GM12878 (cell line): Measurements from ENCODE around the gene MYMX. TPM values are rescaled to one million over a fixed set of nuclear protein-coding genes. Genes with fewer than 3 reads are reported as not detected.

Source experiments
- ATAC-seq: fragments of 200-7000 bp; cut with Tn5 transposase; 3 replicates; pipeline ENCODE4 v1.9.1; 2020; ENCODE audit warnings: mild to moderate bottlenecking, moderate library complexity
- BruUV-seq: library from RNA; stranded (reverse); fragments of 400-500 nt; replicated peaks from 2 replicates; lab custom pipeline; 2021; lab: Mats Ljungman, UMichigan
- CTCF ChIA-PET: fragments of 300-600 bp; sonication (Branson Sonifier 250); formaldehyde crosslinking; extraction: SDS; loops from one replicate; lab custom pipeline; 2021; ENCODE audit warnings: inconsistent platforms; lab: Yijun Ruan, JAX
- POLR2A ChIA-PET: fragments of 350-600 bp; formaldehyde crosslinking; extraction: SDS; loops from one replicate; lab custom pipeline; 2021; ENCODE audit warnings: inconsistent platforms; lab: Charles Lee
- RAD21 ChIA-PET: fragments of 300-600 bp; sonication (Branson Sonifier 250); formaldehyde crosslinking; loops from one replicate; lab custom pipeline; 2023; ENCODE audit warnings: antibody characterized with exemption; ENCODE audit not compliant: unreplicated experiment; lab: Charles Lee
- SMC1A ChIA-PET: fragments of 300-600 bp; sonication (Branson Sonifier 250); formaldehyde crosslinking; loops from one replicate; lab custom pipeline; 2023; ENCODE audit not compliant: unreplicated experiment, uncharacterized antibody; lab: Charles Lee
- DNase-seq: peaks from one replicate; pipeline ENCODE4 v3.0.0-alpha.2; 2011; ENCODE audit warnings: low read depth, low spot score
- FAIRE-seq: peaks from 3 replicates; lab custom pipeline; 2011; peaks lifted over from hg19 to GRCh38; lab: Jason Lieb, UNC
- H2AFZ ChIP-seq: 2 replicates; pipeline ENCODE4 v1.6.0; 2011; ENCODE audit warnings: low read depth, low read length, control low read depth; ENCODE audit not compliant: control insufficient read depth
- H3K27ac ChIP-seq: 2 replicates; pipeline ENCODE4 v1.5.1; 2011; ENCODE audit warnings: control low read depth; ENCODE audit not compliant: control insufficient read depth, insufficient read depth
- H3K27me3 ChIP-seq, 2 experiments: replicated peaks in 1 of 2; 2 replicates each; pipeline versions ENCODE4 v1.6.0 to v1.6.1; 2011; ENCODE audit warnings: low read length in 1 of 2; ENCODE audit not compliant: control insufficient read depth in 2 of 2, insufficient read depth in 2 of 2
- H3K36me3 ChIP-seq, 2 experiments: 2 replicates each; pipeline ENCODE4 v1.5.1; 2011; ENCODE audit warnings: low read length in 1 of 2; ENCODE audit not compliant: control insufficient read depth in 2 of 2, insufficient read depth in 2 of 2
- H3K4me1 ChIP-seq: 2 replicates; pipeline ENCODE4 v1.6.1; 2011; ENCODE audit warnings: mild to moderate bottlenecking, low read length, moderate library complexity, mixed read lengths; ENCODE audit not compliant: control insufficient read depth, insufficient read depth
- H3K4me2 ChIP-seq: 2 replicates; pipeline ENCODE4 v1.6.0; 2011; ENCODE audit warnings: control low read depth; ENCODE audit not compliant: control insufficient read depth, insufficient read depth
- H3K4me3 ChIP-seq: fragments of 200-600 bp; sonication (generic); 2 replicates; pipeline ENCODE4 v1.5.1; 2016
- H3K79me2 ChIP-seq: 2 replicates; pipeline ENCODE4 v1.6.0; 2011; ENCODE audit warnings: low read length; ENCODE audit not compliant: control insufficient read depth, insufficient read depth
- H3K9ac ChIP-seq: 2 replicates; pipeline ENCODE4 v1.8.0; 2011; ENCODE audit warnings: low read length, control low read depth, mixed read lengths; ENCODE audit not compliant: control insufficient read depth, insufficient read depth
- H3K9me3 ChIP-seq: replicated peaks from 3 replicates; pipeline ENCODE4 v1.5.1; 2011; ENCODE audit warnings: mild to moderate bottlenecking, low read length; ENCODE audit not compliant: control insufficient read depth, insufficient read depth
- H4K20me1 ChIP-seq: 2 replicates; pipeline ENCODE4 v1.6.0; 2011; ENCODE audit not compliant: control insufficient read depth, insufficient read depth
- BCL11A ChIP-seq: IDR thresholded peaks from 2 replicates; pipeline ENCODE4 v1.6.1; 2011; ENCODE audit warnings: low read depth, low read length
- BMI1 ChIP-seq: fragments of 450-650 bp; IDR thresholded peaks from 2 replicates; pipeline ENCODE4 v1.6.1; 2016; ENCODE audit warnings: mild to moderate bottlenecking, moderate library complexity, borderline replicate concordance
- CHD1 ChIP-seq: IDR thresholded peaks from 2 replicates; pipeline ENCODE4 v1.6.1; 2012; ENCODE audit warnings: low read depth, low read length, improper control_type of control experiment
- IKZF1 ChIP-seq: fragments of 450-650 bp; conservative IDR thresholded peaks from 2 replicates; pipeline ENCODE4 v1.6.1; 2017; ENCODE audit warnings: antibody characterized with exemption, mild to moderate bottlenecking
- NFXL1 ChIP-seq: fragments of 450-650 bp; IDR thresholded peaks from 2 replicates; pipeline ENCODE4 v1.6.1; 2017; ENCODE audit warnings: antibody characterized with exemption, mild to moderate bottlenecking, borderline replicate concordance
- PAX8 ChIP-seq: fragments of 450-650 bp; IDR thresholded peaks from 2 replicates; pipeline ENCODE4 v1.6.1; 2017; ENCODE audit warnings: mild to moderate bottlenecking, moderate library complexity
- POU2F2 ChIP-seq: IDR thresholded peaks from 3 replicates; pipeline ENCODE4 v1.6.1; 2011; ENCODE audit warnings: low read depth, mild to moderate bottlenecking, low read length, borderline replicate concordance
- RELA ChIP-seq: fragments of 450-650 bp; IDR thresholded peaks from 2 replicates; pipeline ENCODE4 v1.8.0; 2014; ENCODE audit warnings: borderline replicate concordance; ENCODE audit not compliant: partially characterized antibody
- SMAD5 ChIP-seq: IDR thresholded peaks from 2 replicates; pipeline ENCODE4 v1.6.1; 2016; ENCODE audit warnings: antibody characterized with exemption, low read depth
- SUPT20H ChIP-seq: IDR thresholded peaks from 2 replicates; pipeline ENCODE4 v1.6.1; 2011; ENCODE audit warnings: low read depth, mild to moderate bottlenecking, low read length, moderate library complexity, borderline replicate concordance; ENCODE audit not compliant: control insufficient read depth
- TAF1 ChIP-seq: IDR thresholded peaks from 2 replicates; pipeline ENCODE4 v1.6.1; 2011; ENCODE audit warnings: mild to moderate bottlenecking, low read depth, low read length, borderline replicate concordance
- ZBED1 ChIP-seq: IDR thresholded peaks from 2 replicates; pipeline ENCODE4 v1.6.1; 2016; ENCODE audit warnings: borderline replicate concordance
- ZNF217 ChIP-seq: fragments of 450-650 bp; IDR thresholded peaks from 2 replicates; pipeline ENCODE4 v1.6.1; 2017; ENCODE audit warnings: antibody characterized with exemption, mild to moderate bottlenecking
- ZNF24 ChIP-seq: fragments of 450-650 bp; IDR thresholded peaks from 2 replicates; pipeline ENCODE4 v1.6.1; 2017; ENCODE audit warnings: antibody characterized with exemption, mild to moderate bottlenecking
- WGBS: methylation state at CpG from one replicate; pipeline ENCODE4 v1.1.6; 2016; ENCODE audit warnings: low lambda C conversion rate; ENCODE audit not compliant: insufficient replicate concordance, insufficient coverage; ENCODE audit errors: missing lambda C conversion rate; 5-methylcytosine and 5-hydroxymethylcytosine counted together
- in situ Hi-C: fragments of 300-500 bp; cut with MboI; formaldehyde crosslinking; loops from 9 replicates; pipeline ENCODE4 v1.14.3; 2018; ENCODE audit warnings: mixed read lengths
- intact Hi-C: fragments of 100-400 bp; cut with micrococcal nuclease; formaldehyde crosslinking; loops from one replicate; pipeline ENCODE4 v1.14.2; 2022; ENCODE audit not compliant: unreplicated experiment
- polyA plus RNA-seq, 11 experiments: library from polyadenylated mRNA; depleted of rRNA in 4 of 11; unstranded in 6 of 11; stranded (reverse) in 5 of 11; fragments of >200 nt; fragmentation: Nextera tagmentation in 4 of 11; fragmentation: Illumina TruSeq in 1 of 11; extraction: Ambion mirVana in 4 of 11; extraction: Trizol in 1 of 11; gene quantifications; 1 replicate in 1 of 11; 2 replicates in 10 of 11; pipeline versions ENCODE4 v1.2.1 to v1.2.3, GENCODE V29; 2011 to 2016; ENCODE audit warnings: inconsistent platforms in 2 of 11, missing spikeins in 2 of 11, low read depth in 1 of 11
- total RNA-seq, 4 experiments: library from RNA; depleted of rRNA in 3 of 4; stranded (reverse); fragments of >200 nt in 3 of 4; fragmentation: Illumina TruSeq in 1 of 4; extraction: Trizol in 1 of 4; gene quantifications; 2 replicates each; pipeline versions ENCODE4 v1.2.1 to v1.2.3, GENCODE V29; 2013 to 2021
- TF ChIP-seq, protein P1 (sequence below): IDR thresholded peaks from 2 replicates; pipeline ENCODE4 v1.6.1; 2011; ENCODE audit warnings: low read depth, low read length, improper control_type of control experiment, borderline replicate concordance
- TF ChIP-seq, protein P2 (sequence below): fragments of 150-350 bp; IDR thresholded peaks from 2 replicates; pipeline ENCODE4 v1.6.1; 2014; ENCODE audit warnings: mild to moderate bottlenecking, low read depth, low read length
- TF ChIP-seq, protein P3 (sequence below): fragments of 450-650 bp; IDR thresholded peaks from 2 replicates; pipeline ENCODE4 v1.6.1; 2017; ENCODE audit warnings: mild to moderate bottlenecking, moderate library complexity

The MYMX gene
- total and polyA plus RNA-seq, 10 of the 15 experiments (the other 5 are each of a cell fraction or from before 2014, with no cell fraction given): not detected

DNA sequence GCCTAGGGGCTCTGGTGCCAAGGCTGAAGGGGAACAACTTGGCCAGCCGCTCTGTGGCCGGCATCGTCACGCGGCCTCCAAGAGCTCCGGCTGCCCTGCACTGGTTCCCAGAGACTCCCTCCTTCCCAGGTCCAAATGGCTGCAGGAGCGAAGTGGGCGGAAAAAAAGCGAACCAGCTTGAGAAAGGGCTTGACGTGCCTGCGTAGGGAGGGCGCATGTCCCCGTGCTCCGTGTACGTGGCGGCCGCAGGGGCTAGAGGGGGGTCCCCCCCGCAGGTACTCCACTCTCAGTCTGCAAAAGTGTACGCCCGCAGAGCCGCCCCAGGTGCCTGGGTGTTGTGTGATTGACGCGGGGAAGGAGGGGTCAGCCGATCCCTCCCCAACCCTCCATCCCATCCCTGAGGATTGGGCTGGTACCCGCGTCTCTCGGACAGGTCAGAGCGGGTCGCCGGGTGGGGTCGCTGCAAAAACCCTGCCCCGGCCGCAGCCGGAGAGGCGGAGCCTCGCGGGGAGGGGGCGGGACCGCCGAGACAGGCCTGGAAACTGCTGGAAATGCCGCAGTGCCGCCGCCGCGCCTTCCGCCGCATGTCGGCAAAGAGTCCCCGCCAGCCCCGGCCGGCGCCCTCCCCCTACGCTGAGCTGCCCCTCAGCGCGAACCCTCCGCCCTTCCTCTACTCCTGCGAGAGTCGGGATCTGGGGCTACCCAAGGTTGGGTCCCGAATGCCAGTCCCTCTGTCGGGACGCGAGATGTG lies 29.4 kb downstream of the MYMX start:
- in situ Hi-C loops (no loop called here), intact Hi-C loops (loop anchor here (1.0 kb wide), 1 partner anchor 25 kb away; no protein-coding TSS in a partner anchor)
- H3K4me3 ChIP-seq: peak overlapping the region; percentile 95
- peak overlapping the region; percentile 87 for H3K9ac ChIP-seq
- peak overlapping the region; percentile 92 for H2AFZ ChIP-seq
- ATAC-seq (peak; percentile 73), DNase-seq (no peak), FAIRE-seq (no peak)
- ChIA-PET POLR2A (interaction anchor here (0.6 to 6.3 kb wide), 9 partner anchors 9 to 619 kb away, joined by 3 to 131 read pairs (median 5); partner anchors contain the start of genes MRPL14, SLC29A1, SLC35B2 and TMEM63B), CTCF (interaction anchor here (0.8 to 7.7 kb wide), 15 partner anchors 9 to 92 kb away, joined by 3 to 39 read pairs (median 5); partner anchors contain the start of genes AARS2, SLC29A1 and SLC35B2), RAD21 (interaction anchor here (1.0 to 3.6 kb wide), 10 partner anchors 11 to 73 kb away, joined by 3 to 28 read pairs (median 6); partner anchors contain the start of genes SLC29A1 and SLC35B2), SMC1A (interaction anchor here (0.6 to 4.2 kb wide), 7 partner anchors 10 to 125 kb away, joined by 3 to 25 read pairs (median 4); partner anchors contain the start of gene SLC35B2)
- H3K36me3 ChIP-seq: peaks cover 16 to 22% of the 10 kb centered on the region in 2 experiments
- no peaks in the 10 kb centered on the region for H3K9me3 ChIP-seq
- peaks cover 9% of the 10 kb centered on the region; the same call in 1 of the 2 replicates for H4K20me1 ChIP-seq
- H3K27me3 ChIP-seq: no peaks in the 10 kb centered on the region
- H3K4me2 ChIP-seq: peak overlapping the region; percentile 82
- H3K79me2 ChIP-seq: peaks cover 47% of the 10 kb centered on the region
- H3K27ac ChIP-seq: peak overlapping the region; percentile 96
- WGBS: 3% methylated on average over 62 of the region's 62 CpGs
- peaks cover 7% of the 10 kb centered on the region; the same call in 1 of the 2 replicates for H3K4me1 ChIP-seq
- no TSS peak for BruUV-seq
- TF ChIP-seq ZBED1 (no peak), SMAD5 (0 out of 2 replicates have a peak, but pooled peaks have one; percentile 10), ZNF217 (no peak), BMI1 (peak; percentile 22; the same call in 1 of the 2 replicates), SUPT20H (no peak), TAF1 (peak; percentile 33; the same call in 1 of the 2 replicates), CHD1 (no peak), RELA (no peak), NFXL1 (no peak), POU2F2 (peak; percentile 47; the same call in 1 of the 3 replicates), BCL11A (no peak), IKZF1 (peak; percentile 86), PAX8 (no peak), ZNF24 (peak; percentile 32; the same call in 1 of the 2 replicates)
- TF ChIP-seq, protein P1, sequence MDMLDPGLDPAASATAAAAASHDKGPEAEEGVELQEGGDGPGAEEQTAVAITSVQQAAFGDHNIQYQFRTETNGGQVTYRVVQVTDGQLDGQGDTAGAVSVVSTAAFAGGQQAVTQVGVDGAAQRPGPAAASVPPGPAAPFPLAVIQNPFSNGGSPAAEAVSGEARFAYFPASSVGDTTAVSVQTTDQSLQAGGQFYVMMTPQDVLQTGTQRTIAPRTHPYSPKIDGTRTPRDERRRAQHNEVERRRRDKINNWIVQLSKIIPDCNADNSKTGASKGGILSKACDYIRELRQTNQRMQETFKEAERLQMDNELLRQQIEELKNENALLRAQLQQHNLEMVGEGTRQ: no peak
- TF ChIP-seq, protein P2, sequence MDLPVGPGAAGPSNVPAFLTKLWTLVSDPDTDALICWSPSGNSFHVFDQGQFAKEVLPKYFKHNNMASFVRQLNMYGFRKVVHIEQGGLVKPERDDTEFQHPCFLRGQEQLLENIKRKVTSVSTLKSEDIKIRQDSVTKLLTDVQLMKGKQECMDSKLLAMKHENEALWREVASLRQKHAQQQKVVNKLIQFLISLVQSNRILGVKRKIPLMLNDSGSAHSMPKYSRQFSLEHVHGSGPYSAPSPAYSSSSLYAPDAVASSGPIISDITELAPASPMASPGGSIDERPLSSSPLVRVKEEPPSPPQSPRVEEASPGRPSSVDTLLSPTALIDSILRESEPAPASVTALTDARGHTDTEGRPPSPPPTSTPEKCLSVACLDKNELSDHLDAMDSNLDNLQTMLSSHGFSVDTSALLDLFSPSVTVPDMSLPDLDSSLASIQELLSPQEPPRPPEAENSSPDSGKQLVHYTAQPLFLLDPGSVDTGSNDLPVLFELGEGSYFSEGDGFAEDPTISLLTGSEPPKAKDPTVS: peak; percentile 99
- TF ChIP-seq, protein P3, sequence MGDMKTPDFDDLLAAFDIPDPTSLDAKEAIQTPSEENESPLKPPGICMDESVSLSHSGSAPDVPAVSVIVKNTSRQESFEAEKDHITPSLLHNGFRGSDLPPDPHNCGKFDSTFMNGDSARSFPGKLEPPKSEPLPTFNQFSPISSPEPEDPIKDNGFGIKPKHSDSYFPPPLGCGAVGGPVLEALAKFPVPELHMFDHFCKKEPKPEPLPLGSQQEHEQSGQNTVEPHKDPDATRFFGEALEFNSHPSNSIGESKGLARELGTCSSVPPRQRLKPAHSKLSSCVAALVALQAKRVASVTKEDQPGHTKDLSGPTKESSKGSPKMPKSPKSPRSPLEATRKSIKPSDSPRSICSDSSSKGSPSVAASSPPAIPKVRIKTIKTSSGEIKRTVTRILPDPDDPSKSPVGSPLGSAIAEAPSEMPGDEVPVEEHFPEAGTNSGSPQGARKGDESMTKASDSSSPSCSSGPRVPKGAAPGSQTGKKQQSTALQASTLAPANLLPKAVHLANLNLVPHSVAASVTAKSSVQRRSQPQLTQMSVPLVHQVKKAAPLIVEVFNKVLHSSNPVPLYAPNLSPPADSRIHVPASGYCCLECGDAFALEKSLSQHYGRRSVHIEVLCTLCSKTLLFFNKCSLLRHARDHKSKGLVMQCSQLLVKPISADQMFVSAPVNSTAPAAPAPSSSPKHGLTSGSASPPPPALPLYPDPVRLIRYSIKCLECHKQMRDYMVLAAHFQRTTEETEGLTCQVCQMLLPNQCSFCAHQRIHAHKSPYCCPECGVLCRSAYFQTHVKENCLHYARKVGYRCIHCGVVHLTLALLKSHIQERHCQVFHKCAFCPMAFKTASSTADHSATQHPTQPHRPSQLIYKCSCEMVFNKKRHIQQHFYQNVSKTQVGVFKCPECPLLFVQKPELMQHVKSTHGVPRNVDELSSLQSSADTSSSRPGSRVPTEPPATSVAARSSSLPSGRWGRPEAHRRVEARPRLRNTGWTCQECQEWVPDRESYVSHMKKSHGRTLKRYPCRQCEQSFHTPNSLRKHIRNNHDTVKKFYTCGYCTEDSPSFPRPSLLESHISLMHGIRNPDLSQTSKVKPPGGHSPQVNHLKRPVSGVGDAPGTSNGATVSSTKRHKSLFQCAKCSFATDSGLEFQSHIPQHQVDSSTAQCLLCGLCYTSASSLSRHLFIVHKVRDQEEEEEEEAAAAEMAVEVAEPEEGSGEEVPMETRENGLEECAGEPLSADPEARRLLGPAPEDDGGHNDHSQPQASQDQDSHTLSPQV: no peak; the same call in 1 of the 2 replicates
